Measurements from ENCODE around the gene ZMAT3.

The ZMAT3 gene

DNA sequence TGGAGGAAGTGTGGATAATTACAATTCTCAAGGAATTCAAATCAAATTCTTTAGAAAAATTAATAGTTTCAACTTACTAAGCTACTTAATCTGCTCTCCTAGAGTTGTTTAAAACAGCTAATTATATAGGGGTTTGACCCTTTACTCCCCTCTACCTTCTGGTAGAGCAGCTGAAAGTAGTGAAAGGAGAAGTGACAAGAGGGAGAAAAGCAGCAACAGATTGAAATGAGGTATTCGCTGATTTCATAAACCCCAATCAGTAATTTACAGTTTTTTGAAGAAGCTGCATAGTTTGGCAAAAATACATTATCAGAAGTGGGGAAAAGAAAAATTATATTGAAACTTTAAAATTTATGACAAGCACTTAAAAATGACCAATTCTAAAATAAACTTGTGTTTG, 52.8 kb downstream of the ZMAT3 start:
- no peak for DNase-seq

- no peak for DNase-seq
Observed at GRCh38 chr3:179016979-179017670, 54.5 kb downstream of the ZMAT3 start.

- peak; percentile 45 to 80 for DNase-seq
Observed at GRCh38 chr3:179015551-179016020, 56.0 kb downstream of the ZMAT3 start.

DNA sequence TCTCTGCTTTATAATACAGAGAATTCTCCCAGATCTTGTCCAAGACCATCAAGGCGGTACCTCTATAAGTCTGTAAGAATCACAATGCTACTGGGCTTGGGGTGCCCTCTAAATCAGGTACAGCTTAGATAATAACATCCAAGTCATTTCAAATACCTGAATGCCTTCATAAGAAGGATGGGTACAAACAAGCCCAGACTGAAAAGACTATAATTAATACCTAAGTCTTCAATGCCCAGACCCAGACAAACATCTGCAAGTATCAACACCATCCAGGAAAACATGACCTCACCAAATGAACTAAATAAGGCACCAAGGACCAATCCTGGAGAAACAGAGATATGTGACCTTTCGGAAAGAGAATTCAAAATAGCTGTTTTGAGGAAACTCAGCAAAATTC, 65.9 kb downstream of the ZMAT3 start:
- no peak for DNase-seq

GRCh38 chr3:179005213-179005612, 66.4 kb downstream of the ZMAT3 start:
- DNase-seq = no peak

- no peak for DNase-seq
Observed at GRCh38 chr3:179000659-179001058, 71.0 kb downstream of the ZMAT3 start.

DNA sequence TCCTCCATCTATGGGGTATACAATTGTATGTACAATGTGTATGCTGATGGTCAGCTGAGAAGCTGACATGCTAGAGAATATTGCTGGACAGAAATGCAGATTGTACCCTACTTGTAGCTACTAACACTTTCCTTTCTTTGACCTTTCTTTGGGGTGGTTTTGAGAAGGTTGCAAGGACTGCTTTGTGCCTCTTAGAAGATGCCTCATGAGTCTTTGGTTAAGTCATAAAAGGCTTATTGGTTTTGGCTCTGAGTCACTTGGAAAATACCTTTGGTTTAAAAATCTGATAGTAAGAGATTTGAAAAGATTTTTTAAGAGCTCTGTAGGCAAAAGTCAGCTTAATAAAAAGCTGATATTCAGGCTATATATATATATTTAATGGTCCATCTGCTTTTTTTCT, 71.5 kb downstream of the ZMAT3 start:
- DNase-seq = no peak

DNA sequence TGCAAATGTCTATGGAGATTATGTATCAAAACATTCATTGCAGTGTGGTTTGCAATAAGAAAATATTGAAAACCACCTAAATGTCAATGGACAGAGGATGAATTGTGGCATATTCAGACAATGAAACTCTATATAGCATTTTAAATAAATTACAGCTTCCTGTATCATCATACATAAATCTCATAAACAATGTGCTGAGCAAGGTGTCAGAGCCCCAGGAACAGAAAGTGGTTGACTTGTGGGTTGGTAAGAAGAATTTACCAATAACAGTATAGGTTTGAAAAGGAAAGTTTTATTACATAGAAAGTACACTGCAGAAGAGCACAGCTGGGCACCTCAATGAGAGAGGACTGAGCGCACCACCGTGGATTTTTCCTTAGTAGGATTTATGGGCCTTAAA, 75.2 kb downstream of the ZMAT3 start:
- DNase-seq = no peak

DNA sequence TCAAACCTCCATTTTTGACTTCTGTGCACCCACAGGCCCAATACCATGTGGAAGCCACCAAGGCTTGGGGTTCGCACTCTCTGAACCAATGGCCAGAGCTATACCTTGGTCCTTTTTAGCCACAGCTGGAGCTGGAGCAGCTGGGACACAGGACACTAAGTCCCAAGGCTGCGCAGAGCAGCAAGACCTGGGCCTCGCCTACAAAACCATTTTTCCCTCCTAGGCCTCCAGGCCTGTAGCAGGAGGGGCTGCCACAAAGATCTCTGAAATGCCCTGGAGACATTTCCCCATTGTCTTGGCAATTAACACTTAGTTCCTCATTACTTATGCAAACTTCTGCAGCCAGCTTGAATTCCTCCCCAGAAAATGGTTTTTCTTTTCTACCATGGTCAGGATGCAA, 81.3 kb downstream of the ZMAT3 start:
- DNase-seq = no peak

- DNase-seq = no peak
Observed at GRCh38 chr3:178989821-178990220, 81.8 kb downstream of the ZMAT3 start.

DNA sequence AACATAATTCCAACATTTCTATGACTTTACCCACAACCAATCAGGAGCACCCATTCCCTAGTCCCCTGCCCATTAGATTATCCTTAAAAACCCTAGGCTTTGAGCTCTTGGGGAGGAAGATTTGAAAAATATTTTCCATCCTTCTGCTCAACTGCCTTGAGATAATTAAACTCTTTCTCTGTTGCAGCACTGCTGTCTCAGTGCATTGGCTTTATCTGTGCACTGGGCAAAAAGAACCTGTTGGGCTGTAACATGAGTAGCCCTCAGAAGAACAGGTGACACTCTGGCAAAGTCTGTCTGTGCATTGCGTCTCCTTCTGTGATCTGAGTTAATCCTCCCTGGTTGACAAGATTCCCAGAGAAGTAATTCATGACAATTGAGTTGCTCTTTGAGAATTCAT, 83.9 kb downstream of the ZMAT3 start:
- no peak for DNase-seq

DNA sequence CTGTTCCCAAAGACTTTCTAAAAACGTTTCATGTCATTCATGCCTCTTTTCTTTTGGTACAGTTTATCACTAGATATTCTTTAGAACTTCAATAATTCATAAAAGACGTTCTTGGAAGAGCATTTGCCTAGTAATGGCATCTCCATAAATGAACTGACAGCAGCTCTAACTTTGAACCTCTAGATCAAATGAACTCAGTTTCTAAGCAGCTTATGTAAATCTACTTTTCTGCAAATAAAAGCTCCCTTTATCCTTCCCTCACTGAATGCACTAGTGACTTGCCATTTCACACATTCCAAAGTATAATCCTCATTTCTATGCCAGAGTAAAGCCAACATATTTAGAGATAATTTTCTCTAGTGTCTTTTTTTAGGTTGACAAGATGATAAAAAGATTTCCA, 85.2 kb downstream of the ZMAT3 start:
- DNase-seq = no peak

GRCh38 chr3:178982137-178982536, 89.5 kb downstream of the ZMAT3 start:
- DNase-seq = no peak

DNA sequence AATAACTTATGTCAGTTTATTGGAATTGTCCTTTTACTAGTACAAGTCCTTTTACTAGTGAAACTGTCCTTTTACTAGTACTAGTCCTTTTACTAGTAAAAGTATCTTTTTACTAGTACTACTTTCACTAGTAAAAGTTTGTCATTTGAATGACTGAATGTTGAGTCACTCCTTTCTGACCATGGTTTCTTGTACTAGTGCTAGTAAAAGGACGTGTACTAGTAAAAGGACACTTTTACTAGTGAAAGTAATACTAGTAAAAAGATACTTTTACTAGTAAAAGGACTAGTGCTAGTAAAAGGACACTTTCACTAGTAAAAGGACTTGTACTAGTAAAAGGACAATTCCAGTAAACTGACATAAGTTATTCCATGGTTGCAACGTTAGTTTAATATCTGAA, 96.3 kb downstream of the ZMAT3 start:
- DNase-seq = no peak

- no peak for DNase-seq
Observed at GRCh38 chr3:178971614-178972013, 100.0 kb downstream of the ZMAT3 start.

GRCh38 chr3:178969004-178969700, 102.5 kb downstream of the ZMAT3 start:
- DNase-seq = no peak
